GM21390 (cell line): ENCODE results near the gene PROSER3.

ENCODE experiments used
- ATAC-seq: cut with Tn5 transposase; IDR thresholded peaks from one replicate; pipeline ENCODE4 v1.9.1; 2021; ENCODE audit not compliant: unreplicated experiment

The PROSER3 gene

GRCh38 chr19:35775298-35776101 lies 17.5 kb downstream of the PROSER3 start, which contains the start of gene ARHGAP33:
Gene ARHGAP33 (plus strand): TSS chr19:35775564. CDS start chr19:35775659, 95 bp downstream.
- peak; percentile 89 for ATAC-seq

DNA sequence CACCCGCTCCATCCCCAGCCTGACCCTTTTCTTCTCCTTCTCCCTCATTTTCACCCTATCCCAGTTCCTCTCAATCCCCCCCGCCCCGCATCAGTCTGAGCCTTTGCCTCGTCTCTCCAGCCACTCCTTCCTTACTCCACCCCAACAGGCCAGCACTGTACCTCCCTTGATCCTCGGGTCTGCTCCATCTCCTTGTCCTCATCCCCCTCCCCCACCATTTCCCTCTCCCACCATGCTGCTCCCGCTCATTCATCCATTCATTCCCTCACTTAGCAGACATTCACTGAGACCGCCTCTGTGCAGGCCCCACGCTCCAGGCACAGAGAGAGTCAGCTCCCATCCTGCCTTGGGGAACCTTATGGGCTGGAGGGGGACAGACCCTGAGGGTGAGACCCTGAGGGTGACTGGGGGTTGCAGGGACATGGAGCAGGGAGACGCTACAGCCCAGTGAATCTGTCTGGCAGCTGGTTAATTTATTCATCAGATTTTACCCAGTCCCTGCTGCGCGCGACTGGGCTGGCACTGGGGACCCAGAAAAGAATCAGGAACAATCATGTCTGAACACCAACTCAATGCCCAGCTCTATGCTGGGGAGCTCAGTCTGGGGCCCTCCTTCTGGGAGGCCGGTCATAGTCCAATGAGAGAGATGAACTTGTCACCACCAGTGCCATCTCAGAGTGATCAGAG lies 18.3 kb downstream of the PROSER3 start:
- ATAC-seq: no peak

- ATAC-seq: no peak
Observed at GRCh38 chr19:35777086-35777841, 19.3 kb downstream of the PROSER3 start.

- ATAC-seq: no peak
Observed at GRCh38 chr19:35777961-35778360, 20.0 kb downstream of the PROSER3 start.

GRCh38 chr19:35779033-35779432 lies 21.1 kb downstream of the PROSER3 start:
- ATAC-seq: no peak

- ATAC-seq: no peak
Observed at GRCh38 chr19:35780058-35780457, 22.1 kb downstream of the PROSER3 start.

- ATAC-seq: no peak
Observed at GRCh38 chr19:35780717-35781116, 22.7 kb downstream of the PROSER3 start.

- ATAC-seq: no peak
Observed at GRCh38 chr19:35781650-35782049, 23.7 kb downstream of the PROSER3 start.

GRCh38 chr19:35782589-35782988 lies 24.6 kb downstream of the PROSER3 start:
- ATAC-seq: no peak

DNA sequence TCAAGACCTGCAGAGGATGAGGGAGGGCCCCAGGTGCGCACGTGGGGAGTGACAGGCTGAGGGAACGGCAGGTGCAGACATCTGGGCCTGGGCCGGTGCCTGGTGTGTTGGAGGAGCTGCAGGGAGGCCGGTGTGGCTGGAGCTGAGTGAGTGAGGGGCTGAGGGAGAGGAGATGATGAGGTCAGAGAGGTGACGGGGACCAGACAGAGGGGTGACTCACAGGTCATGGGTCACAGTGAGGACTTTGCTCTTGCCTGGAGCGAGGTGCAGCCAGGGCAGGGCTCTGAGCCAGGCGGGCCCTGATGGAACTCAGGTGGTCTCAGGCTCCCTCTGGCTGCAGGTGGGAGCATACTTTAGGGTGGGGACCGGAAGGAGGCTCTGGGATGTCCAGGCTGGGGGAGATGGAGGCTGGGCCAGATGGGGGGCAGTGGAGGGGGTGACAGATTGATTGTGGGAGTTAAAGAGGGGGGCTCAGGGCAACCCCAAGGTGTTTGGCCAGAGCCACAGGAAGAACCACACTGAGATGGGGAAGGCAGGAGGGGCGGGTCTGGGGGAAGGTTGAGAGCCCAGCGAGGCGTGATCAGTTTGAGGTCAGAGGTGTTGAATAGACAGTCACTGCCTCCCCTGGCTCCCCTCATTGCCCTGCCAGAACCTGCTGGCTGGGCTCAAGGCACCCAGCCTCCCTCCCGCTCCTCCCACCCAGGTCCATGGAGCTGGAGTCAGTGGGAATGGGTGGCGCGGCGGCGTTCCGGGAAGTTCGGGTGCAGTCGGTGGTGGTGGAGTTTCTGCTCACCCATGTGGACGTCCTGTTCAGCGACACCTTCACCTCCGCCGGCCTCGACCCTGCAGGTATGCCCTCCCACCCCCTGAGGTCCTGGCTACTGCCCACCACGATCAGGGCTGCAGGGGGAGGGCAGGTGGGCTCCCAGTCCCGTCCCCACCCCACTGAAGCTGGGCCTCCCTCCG lies 25.8 kb downstream of the PROSER3 start:
- no peak for ATAC-seq

- ATAC-seq: no peak
Observed at GRCh38 chr19:35784503-35785338, 26.7 kb downstream of the PROSER3 start.

- no peak for ATAC-seq
Observed at GRCh38 chr19:35785339-35785627, 27.3 kb downstream of the PROSER3 start.

GRCh38 chr19:35786299-35787160 lies 28.6 kb downstream of the PROSER3 start:
- no peak for ATAC-seq

DNA sequence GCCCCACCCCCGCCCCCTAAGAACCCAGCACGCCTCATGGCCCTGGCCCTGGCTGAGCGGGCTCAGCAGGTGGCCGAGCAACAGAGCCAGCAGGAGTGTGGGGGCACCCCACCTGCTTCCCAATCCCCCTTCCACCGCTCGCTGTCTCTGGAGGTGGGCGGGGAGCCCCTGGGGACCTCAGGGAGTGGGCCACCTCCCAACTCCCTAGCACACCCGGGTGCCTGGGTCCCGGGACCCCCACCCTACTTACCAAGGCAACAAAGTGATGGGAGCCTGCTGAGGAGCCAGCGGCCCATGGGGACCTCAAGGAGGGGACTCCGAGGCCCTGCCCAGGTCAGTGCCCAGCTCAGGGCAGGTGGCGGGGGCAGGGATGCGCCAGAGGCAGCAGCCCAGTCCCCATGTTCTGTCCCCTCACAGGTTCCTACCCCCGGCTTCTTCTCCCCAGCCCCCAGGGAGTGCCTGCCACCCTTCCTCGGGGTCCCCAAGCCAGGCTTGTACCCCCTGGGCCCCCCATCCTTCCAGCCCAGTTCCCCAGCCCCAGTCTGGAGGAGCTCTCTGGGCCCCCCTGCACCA lies 29.3 kb downstream of the PROSER3 start:
- no peak for ATAC-seq

- ATAC-seq: no peak
Observed at GRCh38 chr19:35788205-35788960, 30.4 kb downstream of the PROSER3 start.

- no peak for ATAC-seq
Observed at GRCh38 chr19:35789195-35789977, 31.4 kb downstream of the PROSER3 start.
